Activated CD4-positive, alpha-beta T cell treated with anti-CD3 and anti-CD28 coated beads for 4 hours (primary cell): Measurements from ENCODE around the gene REV3L.
A peak's percentile ranks its signal among the peaks of the same experiment; 100 is the strongest.
"Not testable (repeated sequence)": the region's sequence is repeated elsewhere in the genome, so short reads cannot be mapped to it uniquely, and the experiment has no call there.

Source experiments
- DNase-seq, 2 donors: peaks; one replicate each; pipeline ENCODE4 v3.0.0-alpha.2; 2020

Gene REV3L

DNA sequence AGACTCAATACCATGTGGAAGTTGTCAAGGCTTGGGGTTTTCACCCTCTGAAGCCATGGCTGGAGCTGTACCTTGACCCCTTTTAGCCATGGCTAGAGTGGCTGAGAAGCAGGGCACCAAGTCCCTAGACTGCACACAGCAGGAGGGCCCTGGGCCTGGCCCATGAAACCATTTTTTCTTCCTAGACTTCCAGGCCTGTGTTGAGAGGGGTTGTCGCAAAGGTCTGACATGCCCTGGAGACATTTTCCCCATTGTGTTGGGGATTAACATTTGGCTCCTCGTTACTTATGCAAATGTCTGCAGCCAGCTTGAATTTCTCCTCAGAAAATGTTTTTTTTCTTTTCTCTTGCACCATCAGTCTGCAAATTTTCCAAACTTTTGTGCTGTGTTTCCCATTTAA is 199.3 kb downstream of the REV3L start:
- no peak for DNase-seq

DNA sequence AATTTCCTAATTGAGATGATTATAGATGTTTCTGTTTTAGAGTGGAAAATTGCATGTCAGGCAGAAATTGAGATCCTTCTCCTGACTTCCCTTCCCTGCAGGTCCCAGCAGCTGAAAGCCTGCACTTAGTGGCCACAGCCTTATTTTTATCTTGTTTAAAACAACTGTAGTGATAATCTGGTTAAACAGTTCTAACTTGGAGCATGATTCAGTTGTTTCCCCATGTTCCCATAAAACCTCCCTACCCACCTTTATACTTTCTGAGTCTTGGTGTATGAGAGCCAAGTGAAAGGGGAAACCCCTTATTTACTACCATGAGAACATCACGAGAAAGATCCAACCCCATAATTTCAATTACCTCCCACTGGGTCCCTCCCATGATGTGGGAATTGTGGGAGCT is 200.5 kb downstream of the REV3L start:
- DNase-seq: no peak

DNA sequence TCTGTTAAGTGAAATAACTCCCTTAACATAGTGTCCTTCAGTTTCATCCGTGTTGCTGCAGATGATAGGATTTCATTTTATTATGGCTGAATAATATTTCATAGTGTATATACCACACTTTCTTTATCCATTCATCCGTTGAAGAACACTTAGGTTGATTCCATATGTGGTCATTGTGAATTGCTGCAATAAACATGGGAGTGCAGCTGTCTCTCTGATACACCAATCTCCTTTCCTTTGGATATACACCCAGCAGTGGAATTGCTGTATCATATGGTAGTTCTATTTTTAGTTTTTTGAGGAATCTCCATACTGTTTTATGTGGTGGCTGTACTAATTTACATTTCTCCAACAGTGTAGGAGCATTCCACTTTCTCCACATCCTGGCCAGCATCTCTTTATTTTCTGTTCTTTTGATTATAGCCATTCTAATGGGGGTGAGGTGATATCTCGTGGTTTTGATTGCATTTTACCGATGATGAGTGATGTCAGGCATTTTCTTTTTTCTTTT is 202.5 kb downstream of the REV3L start:
- no peak for DNase-seq

DNA sequence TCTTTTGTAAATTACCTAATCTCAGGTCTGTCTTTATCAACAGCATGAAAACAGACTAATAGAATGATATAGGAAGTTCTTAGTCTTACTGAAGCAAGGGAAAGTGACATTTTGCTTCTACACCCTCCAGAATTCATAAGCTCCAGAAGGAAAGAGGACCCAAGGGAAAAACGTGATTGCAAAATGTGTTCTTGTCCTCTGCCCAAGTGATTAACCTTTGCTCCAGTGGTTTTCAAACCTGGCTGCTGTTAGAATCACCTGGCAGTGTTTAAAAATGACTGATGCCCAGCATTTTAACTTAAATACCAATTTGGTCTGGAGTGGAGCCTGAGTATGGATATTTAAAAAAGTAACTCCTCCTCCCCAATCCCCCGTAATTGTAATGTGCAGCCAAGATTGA is 204.3 kb downstream of the REV3L start:
- DNase-seq: no peak

DNA sequence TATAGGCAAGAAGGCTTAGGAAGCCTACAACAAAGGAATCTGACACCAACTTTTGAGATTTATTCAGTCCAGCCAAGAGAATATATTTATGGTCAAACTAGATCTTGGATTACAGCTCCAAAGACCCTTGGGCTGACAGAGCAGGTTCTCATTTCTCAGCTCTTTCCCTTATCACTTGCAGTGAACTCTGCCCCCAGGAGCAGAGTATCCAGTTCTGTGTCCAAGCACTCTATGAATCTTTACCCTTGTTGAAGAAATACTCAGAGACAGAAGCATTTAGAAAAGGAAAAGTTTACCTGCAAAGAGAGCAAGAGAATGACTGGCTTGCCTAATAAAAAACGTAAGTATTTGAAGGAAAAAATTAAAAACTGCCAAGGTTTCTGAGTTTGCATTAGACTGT is 205.2 kb downstream of the REV3L start:
- no peak for DNase-seq

DNA sequence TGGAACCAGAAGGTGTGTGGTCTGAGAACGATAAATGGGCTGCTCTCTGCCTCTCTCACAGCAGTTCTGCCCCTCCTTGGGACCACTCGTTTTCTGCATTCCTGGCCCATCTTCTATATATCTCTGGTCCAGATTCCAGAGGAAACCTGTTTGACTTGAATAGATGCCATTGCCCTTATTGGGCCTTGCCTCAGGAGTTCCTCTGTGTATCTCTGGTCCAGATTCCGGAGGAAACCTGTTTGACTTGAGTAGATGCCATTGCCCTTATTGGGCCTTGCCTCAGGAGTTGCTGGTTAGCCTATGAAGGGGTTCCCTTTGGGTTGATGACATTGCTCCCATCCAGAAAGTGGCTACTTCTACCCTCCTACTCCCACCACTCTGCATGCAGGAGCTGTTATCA is 206.3 kb downstream of the REV3L start:
- DNase-seq: no peak

DNA sequence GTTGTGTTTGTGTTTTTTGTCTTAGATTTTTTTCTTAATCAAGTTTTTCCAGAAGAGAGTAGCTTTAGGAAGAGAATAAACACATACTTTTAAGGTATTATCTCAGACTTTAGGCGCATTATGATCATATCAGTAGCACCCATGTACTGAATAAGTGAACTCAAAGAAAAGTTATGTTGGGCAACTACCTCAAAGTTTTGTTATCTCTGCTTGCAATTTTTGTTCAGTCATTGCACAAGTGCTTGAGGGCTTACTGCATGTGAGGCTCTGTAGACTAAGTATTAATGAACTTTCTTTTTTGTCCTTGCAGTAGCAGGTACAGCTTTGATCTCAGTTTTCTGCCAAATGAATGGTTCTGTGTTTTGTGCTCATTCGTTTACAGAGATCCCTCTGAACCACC is 206.7 kb downstream of the REV3L start:
- DNase-seq: no peak

DNA sequence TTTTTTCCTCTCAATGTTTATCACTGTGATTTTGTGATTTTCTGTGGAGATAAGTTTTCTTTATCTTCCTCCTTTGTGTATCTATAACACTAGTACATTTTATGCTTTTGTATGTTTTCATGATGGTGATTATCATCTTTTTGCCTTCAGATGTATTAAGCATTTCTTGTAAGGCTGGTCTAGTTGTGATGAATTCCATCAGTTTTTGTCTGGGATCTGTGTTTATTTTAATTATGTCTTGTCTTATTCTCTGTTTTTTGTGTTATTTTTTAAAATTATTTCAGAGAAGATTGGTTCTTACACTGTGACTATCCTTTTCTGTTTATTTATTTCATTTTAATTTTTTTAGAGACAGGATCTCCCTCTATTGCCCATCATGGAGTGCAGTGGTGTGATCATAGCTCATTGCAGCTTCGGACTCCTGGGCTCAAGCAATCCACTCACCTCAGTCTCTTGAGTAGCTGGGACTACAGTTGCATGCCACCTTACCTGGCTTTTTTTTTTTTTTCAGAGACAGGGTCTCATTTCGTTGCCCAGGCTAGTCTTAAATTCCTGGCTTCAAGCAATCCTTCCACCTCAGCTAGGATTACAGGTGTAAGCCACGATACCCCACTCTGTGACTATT is 208.3 kb downstream of the REV3L start:
- DNase-seq: no peak

DNA sequence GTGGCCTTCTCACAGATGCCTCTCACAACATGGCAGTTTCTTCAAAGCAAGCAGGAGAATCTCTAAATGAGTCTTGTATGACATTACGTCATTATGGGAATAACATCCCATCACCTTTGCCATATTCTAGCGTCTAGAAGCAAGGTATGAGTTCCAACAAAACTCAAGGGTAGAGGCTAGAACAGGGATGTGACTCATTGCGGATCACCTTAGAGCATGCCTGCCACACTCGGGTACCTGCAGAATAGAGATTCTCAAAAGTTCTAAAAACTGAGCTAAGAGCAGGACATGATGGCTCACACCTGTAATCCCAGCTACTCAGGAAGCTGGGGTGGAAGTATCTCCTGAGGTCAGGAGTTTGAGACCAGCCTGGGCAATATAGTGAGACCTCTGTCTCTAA is 212.9 kb downstream of the REV3L start:
- no peak for DNase-seq

DNA sequence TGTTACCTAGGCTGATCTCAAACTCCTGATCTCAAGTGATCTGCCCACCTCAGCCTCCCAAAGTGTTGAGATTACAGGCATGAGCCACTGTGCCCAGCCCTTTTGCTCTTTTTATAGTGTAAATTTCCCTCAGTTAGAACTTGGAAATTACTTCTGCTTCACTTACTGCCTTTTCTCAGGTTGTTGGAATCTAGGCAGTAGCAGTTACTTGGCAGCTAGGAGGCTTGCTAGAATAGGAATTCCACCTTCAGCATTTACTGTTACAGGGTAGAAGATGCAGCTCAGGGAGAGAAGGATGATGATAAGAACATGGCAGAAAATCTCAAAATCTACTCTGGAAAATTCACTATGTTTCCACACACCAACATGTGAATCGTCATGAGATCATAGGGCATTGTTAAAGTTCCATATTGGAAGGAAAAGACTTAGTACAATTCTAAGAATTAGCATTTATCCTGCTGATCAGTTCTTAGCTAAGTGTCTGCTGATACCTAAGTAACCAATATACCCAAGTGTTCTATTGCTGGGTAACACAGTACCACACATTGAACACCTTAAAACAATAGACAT is 213.5 kb downstream of the REV3L start:
- DNase-seq: no peak

DNA sequence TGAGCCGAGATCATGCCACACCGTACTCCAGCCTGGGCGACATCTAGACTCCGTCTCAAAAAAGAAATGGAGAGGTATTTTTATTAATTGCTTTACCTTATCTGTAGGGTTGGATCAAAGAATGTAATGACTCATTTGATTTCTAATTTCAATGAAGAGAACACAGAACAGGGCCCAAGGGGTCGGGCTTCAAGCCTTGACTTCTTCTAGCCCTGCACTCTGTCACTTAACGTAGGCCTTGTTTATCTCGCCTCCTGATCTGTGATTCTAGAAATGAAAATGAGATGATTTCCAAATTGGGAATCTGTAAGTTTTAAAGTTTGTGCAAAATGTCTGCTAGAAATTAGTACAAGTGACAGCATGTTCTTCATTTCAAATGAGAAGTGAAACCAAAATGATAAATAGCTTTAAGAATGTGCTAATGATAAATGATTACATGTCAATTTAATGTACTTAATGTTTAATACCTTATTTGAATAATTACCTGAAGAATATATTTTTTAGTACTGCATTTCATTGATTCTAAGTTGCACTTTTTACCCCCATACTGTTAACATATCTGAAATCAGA is 215.2 kb downstream of the REV3L start:
- DNase-seq: no peak

DNA sequence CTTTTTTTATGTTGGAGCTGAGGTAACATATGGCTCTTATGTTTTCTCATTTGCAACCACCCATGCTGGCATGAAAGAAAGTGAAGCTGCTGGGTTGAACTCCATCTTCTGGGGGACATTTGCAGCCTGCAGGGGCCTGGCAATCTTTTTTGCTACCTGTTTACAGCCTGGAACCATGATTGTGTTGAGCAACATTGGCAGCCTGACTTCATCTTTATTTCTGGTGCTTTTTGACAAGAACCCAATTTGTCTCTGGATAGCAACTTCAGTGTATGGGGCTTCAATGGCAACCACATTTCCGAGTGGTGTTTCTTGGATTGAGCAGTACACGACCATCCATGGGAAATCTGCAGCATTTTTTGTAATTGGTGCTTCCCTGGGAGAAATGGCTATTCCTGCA is 216.7 kb downstream of the REV3L start:
- no peak for DNase-seq

DNA sequence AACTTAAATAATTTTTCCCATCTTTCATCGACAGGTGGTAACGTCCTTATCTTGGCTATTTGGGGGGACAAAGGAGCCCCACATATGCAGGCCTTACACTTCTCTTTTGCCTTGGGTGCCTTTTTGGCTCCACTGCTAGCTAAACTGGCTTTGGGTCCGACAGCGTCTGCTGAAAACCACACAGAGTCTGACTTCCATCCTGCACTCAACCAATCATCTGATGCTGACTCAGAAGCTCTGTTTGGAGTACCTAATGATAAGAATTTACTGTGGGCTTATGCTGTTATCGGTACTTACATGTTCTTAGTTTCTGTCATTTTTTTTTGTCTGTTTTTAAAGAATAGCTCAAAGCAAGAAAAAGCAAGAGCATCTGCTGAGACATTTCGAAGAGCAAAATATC is 217.2 kb downstream of the REV3L start:
- DNase-seq: no peak

DNA sequence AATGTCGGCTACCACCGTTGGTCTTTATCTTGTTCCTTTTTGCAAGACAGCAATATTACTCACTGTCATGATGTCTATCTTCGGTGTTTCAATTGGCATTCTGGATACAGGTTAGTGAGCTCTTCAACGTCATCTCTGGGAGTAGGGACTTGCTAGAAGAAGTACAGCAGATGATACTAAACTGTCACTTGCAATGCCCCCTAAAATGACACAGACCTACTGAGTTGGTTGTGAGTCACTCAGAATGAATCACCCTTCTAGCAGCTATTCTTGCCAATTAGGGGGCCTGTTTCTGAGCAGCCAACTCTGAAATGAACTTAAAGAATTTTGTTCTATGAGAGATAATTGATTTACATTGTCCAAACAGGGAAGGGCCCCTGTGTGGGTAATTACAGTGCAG is 219.2 kb downstream of the REV3L start:
- no peak for DNase-seq

DNA sequence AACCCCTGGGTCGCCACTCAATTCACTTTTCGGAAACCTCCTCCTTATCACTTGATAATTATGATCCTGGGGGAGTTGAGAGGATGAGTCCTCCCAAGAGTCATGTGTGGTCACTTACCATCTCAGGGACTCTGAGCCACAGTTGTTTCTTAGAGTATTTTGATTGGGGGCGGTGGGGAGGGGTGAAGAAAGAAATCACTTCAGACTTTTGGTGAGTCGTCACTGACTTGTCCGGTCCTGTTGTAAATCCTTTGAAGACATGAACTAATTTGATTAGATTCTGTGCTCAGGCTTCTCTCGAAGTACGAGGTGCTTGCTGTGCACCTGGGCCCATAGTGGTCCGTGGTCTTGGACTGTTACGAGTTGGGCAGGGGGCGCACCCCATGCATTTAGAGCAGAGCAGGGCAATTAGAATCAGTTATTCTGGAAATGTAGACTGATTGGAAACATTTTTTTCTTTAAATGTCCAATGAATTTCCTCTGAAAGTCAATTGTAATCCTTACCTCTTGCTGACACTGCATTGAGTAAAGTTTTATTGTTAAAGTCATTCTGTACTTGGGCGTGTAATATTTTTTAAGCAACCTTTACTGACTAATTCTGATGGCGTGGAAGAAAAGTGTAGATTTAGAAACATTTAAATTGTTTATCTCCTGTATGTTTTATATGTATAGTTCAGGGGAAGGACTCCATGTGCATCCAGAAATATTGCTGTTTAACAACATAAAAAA is 222.3 kb downstream of the REV3L start:
- DNase-seq: no peak

DNA sequence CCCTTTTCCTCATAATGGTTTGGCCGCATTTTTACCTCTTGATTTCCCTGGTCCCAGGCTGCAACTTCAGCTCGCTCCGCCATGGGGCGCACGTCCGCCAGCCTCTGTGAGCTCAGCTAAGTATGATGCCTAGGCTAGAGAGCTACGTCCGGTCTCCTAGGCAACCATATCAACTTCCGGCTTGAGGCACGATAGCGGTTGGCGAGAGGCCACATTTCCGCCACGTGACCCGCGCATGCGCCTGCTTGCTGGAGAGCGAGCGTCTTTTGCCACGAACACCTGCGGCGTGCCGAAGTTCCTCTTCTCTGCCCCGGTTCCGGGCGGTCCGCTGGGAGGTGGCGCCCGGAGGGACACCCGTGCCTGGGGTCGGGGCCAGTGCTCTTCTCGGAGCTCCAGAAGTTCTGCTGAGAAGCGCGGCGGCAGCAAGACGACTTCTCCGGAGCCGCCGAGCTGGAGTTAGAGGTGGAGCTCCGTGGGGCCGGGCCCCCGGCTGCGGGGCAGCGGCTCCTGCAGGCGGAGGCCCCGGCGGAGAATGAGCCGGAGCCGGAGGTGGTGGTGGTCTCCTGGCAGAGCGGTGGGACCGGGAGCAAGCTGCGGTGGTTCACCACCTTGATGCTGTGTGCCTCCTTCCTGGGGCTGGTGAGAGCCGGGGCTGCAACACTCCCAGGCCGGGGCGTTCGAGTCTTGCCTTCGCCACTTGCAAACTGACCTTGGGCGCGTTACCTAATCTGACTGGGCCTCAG is 223.8 kb downstream of the REV3L start:
- peak; percentile 98 to 99 for DNase-seq

DNA sequence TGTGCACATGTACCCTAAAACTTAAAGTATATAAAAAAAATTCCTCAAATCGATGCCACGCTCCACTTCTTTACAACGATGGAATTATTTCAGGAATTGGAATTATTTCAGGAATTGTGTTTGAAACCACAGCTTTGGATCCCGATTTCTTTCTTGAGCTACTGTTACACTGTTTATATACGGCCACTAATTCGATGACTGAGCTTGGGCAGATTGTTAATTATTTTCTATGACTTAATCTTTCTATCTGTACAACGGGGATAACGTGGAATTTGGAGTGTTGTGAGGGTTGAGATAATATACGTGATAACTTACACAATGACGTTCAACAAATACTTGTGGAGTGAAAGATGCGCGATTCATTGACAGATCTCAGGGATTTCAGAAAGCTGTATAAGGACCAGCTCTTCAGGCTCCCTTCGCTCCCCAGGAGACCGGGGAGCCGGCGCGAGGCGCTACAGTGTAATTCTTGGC is 224.4 kb downstream of the REV3L start:
- DNase-seq: no peak

DNA sequence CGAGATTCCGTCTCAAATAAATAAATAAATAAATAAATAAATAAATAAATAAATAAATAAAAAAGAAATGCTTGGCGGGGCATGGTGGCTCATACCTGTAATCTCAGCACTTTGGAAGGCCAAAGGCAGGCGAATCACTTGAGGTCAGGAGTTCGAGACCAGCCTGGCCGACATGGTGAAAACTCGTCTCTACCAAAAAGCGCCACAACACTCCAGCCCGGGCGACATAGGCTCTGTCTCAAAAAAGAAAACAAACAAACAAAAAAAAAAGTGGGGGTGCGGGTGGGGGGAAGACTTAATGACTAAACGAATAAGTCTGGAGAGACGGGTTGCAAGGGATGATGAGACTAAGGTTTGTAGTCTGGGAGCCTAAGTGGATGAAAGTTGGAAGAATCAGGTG is 225.0 kb downstream of the REV3L start:
- no peak for DNase-seq

DNA sequence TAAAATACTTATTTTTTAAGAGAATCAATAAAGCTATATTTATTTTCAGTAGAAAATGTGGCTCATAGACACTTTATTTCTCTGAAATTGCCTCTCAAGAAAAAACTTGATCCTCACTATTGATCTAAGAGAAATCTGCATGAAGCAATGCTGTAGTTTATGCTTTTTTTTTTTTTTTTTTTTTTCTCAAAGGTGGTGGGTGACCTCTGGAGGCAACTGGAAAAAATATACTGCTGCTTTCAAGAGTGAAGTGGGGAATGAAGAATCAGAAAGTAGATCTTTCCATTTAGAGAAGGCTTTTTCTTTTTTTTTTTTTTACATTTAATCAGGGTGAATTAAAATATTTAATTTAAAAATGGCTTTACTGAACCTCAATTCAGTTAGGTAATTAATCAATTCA is 226.4 kb downstream of the REV3L start:
- DNase-seq: no peak

DNA sequence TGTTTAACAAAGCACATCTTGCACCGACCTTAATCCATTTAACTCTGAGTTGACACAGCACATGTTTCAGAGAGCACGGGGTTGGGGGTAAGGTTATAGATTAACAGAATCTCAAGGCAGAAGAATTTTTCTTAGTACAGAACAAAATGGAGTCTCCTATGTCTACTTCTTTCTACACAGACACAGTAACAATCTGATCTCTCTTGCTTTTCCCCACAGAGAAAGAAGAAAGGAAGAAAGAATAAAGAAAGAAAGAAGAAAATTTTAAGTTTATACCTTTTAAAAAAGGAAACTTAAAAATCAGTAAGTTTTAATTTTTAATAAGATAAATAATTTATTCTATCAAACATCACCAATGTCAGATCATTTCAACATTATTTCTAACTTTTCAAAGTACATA is 227.2 kb downstream of the REV3L start:
- DNase-seq: not testable (repeated sequence)

DNA sequence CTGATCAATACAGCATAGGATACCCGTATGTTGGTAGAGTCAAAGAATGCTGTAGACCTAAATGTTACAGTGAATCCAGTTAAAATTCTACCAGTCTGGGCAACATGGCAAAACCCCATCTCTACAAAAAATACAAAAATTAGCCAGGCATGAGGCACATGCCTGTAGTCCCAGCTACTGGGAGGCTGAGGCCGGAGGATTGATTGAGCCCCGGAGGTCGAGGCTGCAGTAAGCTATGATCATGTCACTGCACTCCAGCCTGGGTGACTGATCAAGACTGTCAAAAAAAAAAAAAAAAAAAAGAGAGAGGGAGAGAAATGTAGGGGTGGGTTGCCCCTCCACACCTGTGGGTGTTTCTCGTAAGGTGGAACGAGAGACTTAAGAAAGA is 228.2 kb downstream of the REV3L start:
- DNase-seq: no peak

DNA sequence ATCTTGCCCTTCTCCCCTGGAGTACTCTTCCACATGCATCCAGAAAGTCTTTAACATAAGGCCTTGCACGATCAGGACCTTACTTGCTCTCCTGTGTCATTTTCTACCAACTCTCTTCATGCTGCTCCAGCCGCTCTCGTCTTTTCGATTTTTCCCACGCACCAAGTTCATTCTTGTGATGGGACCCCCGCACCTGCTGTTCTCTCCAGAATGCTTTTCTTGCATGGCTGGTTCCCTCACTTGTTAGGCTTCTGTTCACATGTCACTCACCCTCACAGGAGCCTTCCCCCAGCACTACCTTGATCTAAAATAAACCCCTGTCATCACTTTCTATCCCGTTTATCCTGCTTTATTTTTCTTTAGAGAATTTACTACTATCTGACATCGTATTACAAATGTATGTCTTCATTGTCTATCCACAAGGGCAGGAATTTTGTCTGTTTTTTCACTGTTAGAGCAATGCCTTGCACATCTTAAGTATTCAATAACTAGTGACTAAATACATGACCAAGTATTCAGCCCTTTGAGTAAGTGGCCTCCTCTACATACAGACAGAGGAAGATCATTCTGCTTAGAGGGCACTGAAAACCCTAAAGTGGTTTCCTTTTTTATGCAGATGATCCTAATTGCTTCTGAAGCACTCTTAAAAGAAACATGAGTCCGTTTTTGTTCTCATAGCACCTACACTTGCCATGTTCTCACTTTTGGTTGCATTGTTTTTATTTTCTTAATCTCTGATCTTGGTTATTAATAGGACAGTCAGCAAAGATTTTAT is 228.8 kb downstream of the REV3L start:
- DNase-seq: no peak
